ENCODE data around the gene PCBP4.

GRCh38 chr3:51942603-51943450 lies 24.4 kb downstream of the PCBP4 start:
- TF ChIP-seq CTCF (conservative IDR thresholded peaks at IDR 0.05; ENCODE audit: low read length) (no peak), EZH2phosphoT487 (IDR thresholded peaks at IDR 0.05; ENCODE audit: borderline replicate concordance) (no peak)

Measured in Loucy (cell line).